GM18508 (cell line): ENCODE data around the gene SEMA3B.

Source experiments
- ATAC-seq: cut with Tn5 transposase; IDR thresholded peaks from one replicate; pipeline ENCODE4 v1.9.1; 2021; ENCODE audit warnings: moderate number of reproducible peaks; ENCODE audit not compliant: insufficient read depth, unreplicated experiment

The SEMA3B gene

DNA sequence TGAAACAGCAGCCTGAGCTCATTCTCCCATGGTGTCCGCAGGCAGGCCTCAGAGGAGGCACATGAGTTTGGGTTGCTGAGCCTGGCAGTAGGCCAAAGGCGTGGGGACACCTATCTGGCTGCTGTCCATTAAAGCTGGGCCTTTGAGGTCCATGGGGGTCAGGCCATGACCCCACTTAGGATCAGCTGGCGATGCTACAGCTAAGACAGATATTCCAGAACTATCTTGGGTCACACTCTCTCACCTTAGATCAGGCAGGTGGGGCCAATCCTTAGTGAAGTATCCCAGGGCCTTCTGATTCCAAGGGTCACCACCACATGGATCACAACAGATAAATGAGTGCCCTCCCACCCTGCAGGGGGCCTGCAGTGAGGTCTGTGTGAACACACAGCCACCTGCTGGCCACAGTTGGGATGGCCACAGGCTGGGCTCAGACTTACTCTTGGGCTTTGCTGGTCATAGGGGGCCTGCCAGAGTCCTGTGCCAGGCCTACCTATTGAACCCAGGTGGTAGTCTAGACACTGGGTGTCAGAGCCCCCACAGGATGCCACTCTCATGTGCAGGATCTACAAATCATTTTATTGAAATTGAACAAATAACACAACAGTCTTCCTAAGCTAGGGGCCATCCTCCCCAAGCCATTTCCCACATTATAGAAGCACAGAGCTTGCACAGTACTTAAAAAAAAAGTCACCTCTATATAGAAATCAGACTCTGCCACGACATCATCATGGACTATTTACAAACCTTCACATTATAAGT, 55.6 kb downstream of the SEMA3B start:
- no peak for ATAC-seq

- no peak for ATAC-seq
Observed at GRCh38 chr3:50325113-50325480, 56.1 kb downstream of the SEMA3B start.

DNA sequence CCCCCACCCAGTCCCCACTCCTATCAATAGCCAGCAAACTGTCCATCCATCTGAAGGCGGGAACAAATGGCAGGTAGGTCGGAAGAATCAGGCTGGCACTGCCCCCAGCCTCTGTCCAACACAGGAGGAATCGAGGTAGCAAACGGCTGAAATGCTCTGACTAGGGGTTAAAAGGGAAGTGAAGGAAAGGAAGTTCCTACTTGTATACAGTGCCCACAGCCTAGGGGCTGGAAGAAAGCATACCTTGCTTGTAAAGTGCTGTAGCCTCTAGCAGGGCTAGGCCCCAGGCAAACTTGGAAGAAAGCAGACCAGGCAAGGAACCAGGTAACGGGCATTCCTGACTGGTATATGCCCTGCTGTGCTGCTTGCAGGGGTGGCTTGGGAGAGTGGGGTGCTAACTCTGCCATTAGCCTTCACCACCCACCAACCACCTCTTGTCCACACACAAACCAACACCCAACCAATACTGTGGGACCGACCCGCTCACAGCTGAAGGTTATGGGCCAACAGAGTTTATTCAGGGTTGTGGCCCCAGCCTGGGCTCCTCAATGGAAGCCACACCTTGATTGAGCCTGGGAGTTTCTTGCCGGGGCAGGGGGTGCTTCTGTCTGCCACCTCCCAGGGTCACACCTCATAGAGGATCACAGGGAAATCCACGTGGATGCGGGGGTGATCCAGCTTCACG, 56.7 kb downstream of the SEMA3B start:
- no peak for ATAC-seq

DNA sequence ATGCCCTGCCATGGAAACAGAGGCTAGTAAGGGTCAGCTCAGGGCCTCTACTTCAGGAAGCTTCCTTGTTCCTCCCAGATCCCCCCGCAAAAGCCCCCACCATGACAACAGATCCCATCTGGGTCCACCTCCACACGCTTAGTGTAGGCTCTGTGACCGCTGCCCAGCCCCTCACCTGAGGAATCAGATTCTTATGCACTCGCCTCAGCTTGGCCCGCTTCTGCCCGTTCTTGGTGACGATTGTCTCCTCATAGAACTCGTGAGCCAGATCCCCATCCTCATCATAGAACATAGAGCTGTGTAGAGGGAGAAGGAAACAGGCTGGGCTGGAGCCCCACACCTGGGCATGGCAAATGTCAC, 57.2 kb downstream of the SEMA3B start:
- no peak for ATAC-seq

- no peak for ATAC-seq
Observed at GRCh38 chr3:50327129-50327528, 58.2 kb downstream of the SEMA3B start.
